AG10803 (cell line): ENCODE measurements around the gene TBX1.

Source experiments
- DNase-seq: peaks from one replicate; pipeline ENCODE4 v3.0.0; 2010; ENCODE audit warnings: low read depth
- H3K4me3 ChIP-seq: 2 replicates; pipeline ENCODE4 v1.5.1; 2011; ENCODE audit warnings: mild to moderate bottlenecking, low read length, control low read depth
- TF ChIP-seq, protein P1 (sequence below): conservative IDR thresholded peaks from 2 replicates; pipeline ENCODE4 v1.5.1; 2011; ENCODE audit warnings: mild to moderate bottlenecking, low read length, control low read depth, inconsistent platforms

Gene TBX1

DNA sequence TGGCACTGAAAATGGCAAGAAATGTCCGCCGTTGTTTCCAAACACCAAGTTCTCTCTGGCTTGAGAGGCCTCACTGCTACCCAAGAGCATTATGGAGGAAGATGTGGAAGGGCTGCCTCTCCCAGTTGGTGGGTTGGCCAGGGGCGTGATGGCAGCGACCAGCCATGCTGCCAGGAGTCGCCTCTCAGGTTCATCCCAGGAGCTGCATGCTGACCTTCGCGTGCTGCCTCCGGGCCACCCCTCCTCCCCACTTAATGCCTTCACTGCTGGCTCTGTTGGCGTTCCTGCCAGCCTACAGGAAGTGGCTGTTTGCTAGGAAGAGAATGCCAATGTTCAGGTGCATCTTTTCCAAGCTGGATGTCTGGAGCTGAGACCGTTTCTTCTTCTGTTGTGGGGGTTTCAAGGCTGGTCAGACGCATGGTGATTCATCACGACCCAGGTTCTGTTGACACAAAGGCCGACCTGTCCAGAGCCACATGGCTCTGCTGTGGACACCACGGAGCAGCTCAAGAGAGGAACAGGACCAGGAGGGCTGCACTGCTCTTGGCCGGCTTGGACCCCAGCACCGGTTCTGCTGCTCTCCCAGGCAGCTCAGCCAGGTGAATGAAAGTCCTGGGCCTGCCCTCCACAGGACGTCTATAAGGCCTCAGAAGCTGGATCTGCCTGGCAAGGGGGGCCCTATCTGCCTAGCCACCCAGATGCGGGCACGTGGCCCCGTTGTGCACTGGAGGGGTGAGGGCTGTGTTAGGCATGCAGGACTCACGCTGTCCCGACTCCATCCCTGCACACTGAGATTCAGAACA lies 25.1 kb downstream of the TBX1 start:
- TF ChIP-seq, protein P1, sequence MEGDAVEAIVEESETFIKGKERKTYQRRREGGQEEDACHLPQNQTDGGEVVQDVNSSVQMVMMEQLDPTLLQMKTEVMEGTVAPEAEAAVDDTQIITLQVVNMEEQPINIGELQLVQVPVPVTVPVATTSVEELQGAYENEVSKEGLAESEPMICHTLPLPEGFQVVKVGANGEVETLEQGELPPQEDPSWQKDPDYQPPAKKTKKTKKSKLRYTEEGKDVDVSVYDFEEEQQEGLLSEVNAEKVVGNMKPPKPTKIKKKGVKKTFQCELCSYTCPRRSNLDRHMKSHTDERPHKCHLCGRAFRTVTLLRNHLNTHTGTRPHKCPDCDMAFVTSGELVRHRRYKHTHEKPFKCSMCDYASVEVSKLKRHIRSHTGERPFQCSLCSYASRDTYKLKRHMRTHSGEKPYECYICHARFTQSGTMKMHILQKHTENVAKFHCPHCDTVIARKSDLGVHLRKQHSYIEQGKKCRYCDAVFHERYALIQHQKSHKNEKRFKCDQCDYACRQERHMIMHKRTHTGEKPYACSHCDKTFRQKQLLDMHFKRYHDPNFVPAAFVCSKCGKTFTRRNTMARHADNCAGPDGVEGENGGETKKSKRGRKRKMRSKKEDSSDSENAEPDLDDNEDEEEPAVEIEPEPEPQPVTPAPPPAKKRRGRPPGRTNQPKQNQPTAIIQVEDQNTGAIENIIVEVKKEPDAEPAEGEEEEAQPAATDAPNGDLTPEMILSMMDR = no peak
- no peak overlapping the region for H3K4me3 ChIP-seq
- DNase-seq = no peak

DNA sequence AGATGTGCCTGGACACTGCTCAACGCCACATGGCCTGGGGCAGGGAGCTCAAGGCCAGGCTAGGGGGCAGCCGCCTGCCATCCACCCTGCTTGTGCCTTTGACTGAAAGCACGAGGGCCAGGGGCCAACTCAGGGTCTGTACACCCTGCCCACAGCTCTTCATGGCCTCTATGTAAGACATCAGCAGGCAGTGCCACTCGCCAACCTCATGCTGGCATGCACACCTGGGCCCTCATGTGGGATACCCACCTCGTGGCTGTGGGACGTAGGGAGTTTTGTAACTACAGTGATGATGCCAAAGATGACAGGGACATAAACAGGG lies 25.6 kb downstream of the TBX1 start:
- H3K4me3 ChIP-seq = no peak overlapping the region
- DNase-seq = no peak
- TF ChIP-seq, protein P1 = no peak

GRCh38 chr22:19786959-19787848 lies 26.6 kb downstream of the TBX1 start:
- no peak overlapping the region for H3K4me3 ChIP-seq
- TF ChIP-seq, protein P1 = no peak
- DNase-seq = no peak

DNA sequence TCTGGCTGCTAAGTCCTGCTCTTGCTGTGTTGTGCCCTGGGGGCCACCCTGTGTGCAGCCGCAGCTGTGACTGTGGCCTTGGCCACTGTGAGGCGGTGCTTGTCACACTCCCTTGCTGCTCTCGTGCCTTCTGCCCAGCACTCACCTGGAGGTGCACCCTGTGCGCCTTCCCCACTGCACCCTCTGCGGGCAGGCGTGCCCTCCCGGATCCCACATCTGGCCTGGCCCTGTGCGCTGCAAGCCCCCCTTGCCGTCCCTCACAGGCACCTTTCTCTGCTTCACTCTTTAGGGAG lies 27.2 kb downstream of the TBX1 start:
- no peak for DNase-seq
- no peak overlapping the region for H3K4me3 ChIP-seq
- TF ChIP-seq, protein P1 = no peak

DNA sequence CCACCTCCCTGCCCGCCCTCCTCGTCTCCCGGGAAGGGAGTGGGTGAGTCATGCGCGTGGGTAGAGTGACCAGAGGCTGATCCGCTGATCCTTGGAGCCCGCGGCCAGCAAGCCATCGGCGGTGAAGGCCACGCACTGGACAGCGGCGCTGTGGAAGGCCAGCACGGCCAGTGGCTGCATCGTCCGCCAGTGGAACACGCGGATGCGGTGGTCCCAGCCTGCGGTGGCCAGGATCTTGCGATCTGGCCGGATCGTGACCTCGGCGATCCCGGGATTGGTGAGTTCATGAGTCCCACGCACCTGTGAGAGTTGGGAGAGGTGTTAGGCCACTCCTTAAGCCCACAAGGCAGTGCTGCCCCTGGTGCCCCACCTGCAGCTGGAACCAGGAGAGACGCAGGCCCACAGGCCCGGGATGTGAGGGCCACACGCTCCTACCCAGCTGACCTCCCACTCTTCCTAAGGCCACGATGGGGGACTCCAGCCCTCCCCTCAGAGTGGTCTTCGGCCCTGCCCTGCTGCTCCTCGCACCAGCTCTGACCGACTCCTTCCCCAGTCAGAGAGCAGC lies 28.2 kb downstream of the TBX1 start:
- no peak overlapping the region for H3K4me3 ChIP-seq
- DNase-seq = no peak
- TF ChIP-seq, protein P1 = no peak

DNA sequence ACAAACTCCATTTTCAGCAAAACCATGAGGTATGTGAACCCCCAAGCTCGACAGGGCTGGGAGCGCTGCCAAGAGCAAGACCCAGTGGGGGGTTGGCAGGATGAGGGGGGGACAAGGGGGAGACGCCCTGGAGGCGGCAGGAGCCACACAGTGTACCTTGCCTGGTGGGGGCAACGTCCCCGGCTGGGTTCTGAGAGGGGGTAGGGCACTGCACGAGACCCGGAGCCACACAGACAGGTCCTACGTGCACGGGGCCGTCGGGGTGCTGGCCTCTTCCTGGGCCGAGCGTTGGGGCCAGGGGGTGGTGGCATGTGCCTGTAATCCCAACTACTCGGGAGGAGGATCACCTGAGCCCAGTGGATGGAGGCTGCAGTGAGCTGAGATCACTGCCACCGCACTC lies 28.8 kb downstream of the TBX1 start:
- no peak overlapping the region for H3K4me3 ChIP-seq
- DNase-seq = no peak
- TF ChIP-seq, protein P1 = no peak
